ENCODE data around the gene C1orf21.

C1orf21 gene

DNA sequence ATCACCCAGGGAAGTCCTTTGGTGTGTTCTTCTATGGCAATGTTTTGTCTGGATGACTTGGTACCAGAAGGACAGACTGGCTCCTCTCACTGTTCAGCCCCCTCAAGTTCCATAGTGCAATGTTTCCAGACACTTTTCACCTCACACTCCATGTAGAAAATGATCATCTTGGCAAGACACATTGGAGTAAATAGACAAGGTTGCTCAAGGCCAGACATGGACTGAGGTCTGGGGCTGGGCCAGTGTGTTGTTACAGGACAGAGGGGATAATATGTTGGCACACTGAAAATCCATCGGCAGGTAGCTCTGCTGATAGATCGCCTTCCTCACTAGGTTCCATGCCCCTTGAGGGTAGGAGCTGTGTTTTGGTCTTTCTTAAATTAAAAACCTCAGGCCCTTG is 51.5 kb downstream of the C1orf21 start:
- Histone ChIP-seq H2AFZ (no peak overlapping the region), H3K79me2 (no peaks in the 10 kb centered on the region), H3K4me3 (ENCODE audit: low read depth, low read length) (no peak overlapping the region), H3K9ac (no peak overlapping the region), H3K4me2 (ENCODE audit: low read length) (no peak overlapping the region), H3K27me3 (ENCODE audit: control insufficient read depth, insufficient read depth, low read length) (no peaks in the 10 kb centered on the region), H3K36me3 (ENCODE audit: control insufficient read depth, insufficient read depth, low read length) (no peaks in the 10 kb centered on the region), H3K4me1 (no peaks in the 10 kb centered on the region), H3K27ac (no peak overlapping the region), H3K9me3 (ENCODE audit: control insufficient read depth, low read length) (no peaks in the 10 kb centered on the region)
- TF ChIP-seq, protein P1, sequence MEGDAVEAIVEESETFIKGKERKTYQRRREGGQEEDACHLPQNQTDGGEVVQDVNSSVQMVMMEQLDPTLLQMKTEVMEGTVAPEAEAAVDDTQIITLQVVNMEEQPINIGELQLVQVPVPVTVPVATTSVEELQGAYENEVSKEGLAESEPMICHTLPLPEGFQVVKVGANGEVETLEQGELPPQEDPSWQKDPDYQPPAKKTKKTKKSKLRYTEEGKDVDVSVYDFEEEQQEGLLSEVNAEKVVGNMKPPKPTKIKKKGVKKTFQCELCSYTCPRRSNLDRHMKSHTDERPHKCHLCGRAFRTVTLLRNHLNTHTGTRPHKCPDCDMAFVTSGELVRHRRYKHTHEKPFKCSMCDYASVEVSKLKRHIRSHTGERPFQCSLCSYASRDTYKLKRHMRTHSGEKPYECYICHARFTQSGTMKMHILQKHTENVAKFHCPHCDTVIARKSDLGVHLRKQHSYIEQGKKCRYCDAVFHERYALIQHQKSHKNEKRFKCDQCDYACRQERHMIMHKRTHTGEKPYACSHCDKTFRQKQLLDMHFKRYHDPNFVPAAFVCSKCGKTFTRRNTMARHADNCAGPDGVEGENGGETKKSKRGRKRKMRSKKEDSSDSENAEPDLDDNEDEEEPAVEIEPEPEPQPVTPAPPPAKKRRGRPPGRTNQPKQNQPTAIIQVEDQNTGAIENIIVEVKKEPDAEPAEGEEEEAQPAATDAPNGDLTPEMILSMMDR (IDR thresholded peaks at IDR 0.05) = no peak

DNA sequence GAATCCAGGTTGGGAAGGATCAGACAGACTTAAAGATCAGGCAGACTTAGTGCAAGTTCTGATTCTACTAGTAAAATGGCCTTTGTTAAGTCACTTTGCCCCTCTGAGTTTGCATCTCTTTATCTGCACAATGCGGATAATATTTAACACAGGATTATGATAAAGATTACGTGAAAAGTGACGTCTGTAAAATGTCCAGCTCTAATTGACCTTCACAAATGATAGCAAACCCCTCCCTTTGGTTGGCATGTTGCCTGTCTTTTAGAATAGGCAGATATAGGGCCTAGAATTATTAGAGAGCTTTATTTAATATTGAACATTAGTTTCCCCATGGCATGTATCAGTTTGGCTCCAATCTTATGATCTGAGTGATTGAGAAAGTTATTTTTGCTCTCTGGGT is 55.4 kb downstream of the C1orf21 start:
- H2AFZ ChIP-seq = no peak overlapping the region
- peaks cover 2% of the 10 kb centered on the region for H3K4me1 ChIP-seq
- no peaks in the 10 kb centered on the region for H3K36me3 ChIP-seq (ENCODE audit: control insufficient read depth, insufficient read depth, low read length)
- H3K79me2 ChIP-seq = no peaks in the 10 kb centered on the region
- H3K4me2 ChIP-seq (ENCODE audit: low read length) = no peak overlapping the region
- no peak overlapping the region for H3K27ac ChIP-seq
- H3K9me3 ChIP-seq (ENCODE audit: control insufficient read depth, low read length) = no peaks in the 10 kb centered on the region
- H3K9ac ChIP-seq = no peak overlapping the region
- no peaks in the 10 kb centered on the region for H3K27me3 ChIP-seq (ENCODE audit: control insufficient read depth, insufficient read depth, low read length)
- TF ChIP-seq, protein P1 (IDR thresholded peaks at IDR 0.05) = no peak
- no peak overlapping the region for H3K4me3 ChIP-seq (ENCODE audit: low read depth, low read length)

DNA sequence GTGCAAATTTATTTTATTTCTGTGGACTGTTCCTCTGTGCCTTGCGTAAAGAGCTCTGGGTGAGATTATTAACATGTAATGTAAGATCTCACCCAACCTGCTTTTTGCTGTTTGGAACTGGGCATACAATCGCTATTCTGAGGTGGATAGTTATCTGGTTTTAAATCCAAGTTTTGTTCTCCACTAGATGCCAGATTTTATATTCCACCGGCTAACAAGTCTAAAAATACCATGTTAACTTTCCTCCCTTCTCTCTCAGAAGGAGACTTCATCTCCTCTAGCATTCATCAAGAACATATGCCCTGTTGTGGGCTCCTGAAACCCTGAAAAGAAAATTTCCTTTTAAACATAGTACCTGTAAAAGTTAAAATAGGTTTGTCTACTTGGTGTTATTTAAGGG is 56.4 kb downstream of the C1orf21 start:
- no peak overlapping the region for H3K4me3 ChIP-seq (ENCODE audit: low read depth, low read length)
- TF ChIP-seq, protein P1 (IDR thresholded peaks at IDR 0.05) = no peak

DNA sequence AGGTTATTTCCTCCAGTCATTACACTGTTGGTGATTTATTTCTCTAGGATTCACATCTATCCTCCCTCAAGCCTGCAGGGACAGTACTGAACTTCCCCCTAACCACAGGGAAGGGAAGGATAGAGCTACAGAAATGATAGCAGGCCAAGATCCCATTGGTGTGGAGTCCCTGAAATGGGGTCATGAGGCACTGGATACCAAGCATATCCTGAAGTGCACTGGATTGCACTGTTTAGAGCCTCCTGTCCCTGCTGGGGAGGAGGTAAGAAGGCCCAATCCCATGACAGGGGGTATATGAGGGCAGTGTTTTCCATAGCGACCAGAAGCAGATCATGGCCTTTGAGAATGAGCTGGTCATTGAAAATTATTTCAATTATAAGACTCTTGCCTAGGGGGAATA is 56.8 kb downstream of the C1orf21 start:
- H2AFZ ChIP-seq = no peak overlapping the region
- no peaks in the 10 kb centered on the region for H3K79me2 ChIP-seq
- H3K9ac ChIP-seq = no peak overlapping the region
- no peaks in the 10 kb centered on the region for H3K36me3 ChIP-seq (ENCODE audit: control insufficient read depth, insufficient read depth, low read length)
- H3K27me3 ChIP-seq (ENCODE audit: control insufficient read depth, insufficient read depth, low read length) = no peaks in the 10 kb centered on the region
- H3K4me3 ChIP-seq (ENCODE audit: low read depth, low read length) = no peak overlapping the region
- no peaks in the 10 kb centered on the region for H3K9me3 ChIP-seq (ENCODE audit: control insufficient read depth, low read length)
- peaks cover 2% of the 10 kb centered on the region for H3K4me1 ChIP-seq
- H3K27ac ChIP-seq = no peak overlapping the region
- TF ChIP-seq, protein P1 (IDR thresholded peaks at IDR 0.05) = no peak
- H3K4me2 ChIP-seq (ENCODE audit: low read length) = no peak overlapping the region

More for the DNA sequence above, 56.4 kb downstream of the C1orf21 start:
- Histone ChIP-seq H3K36me3 (ENCODE audit: control insufficient read depth, insufficient read depth, low read length) (no peaks in the 10 kb centered on the region), H2AFZ (no peak overlapping the region), H3K27me3 (ENCODE audit: control insufficient read depth, insufficient read depth, low read length) (no peaks in the 10 kb centered on the region), H3K79me2 (no peaks in the 10 kb centered on the region), H3K9me3 (ENCODE audit: control insufficient read depth, low read length) (no peaks in the 10 kb centered on the region), H3K4me2 (ENCODE audit: low read length) (no peak overlapping the region), H3K4me1 (peaks cover 2% of the 10 kb centered on the region), H3K27ac (no peak overlapping the region), H3K9ac (no peak overlapping the region)

DNA sequence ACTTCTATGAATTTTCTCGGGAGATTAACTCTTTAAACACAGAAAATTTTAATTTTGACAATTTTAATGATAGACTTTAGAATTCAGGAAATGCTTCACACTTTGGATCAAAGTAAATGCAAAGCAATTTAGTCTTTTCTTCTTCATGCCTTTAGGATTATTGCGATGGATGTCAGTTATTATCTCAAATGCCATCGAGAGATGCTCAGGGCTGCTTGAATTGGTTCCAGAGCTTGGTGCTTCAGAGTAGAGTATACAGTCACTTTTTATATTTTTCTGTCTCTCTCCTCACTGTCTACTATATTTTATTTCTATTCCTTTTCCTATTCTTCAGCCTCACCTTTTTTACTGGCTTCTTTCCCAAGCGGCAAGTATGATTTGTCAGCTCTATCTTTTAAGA is 59.2 kb downstream of the C1orf21 start:
- Histone ChIP-seq H3K27ac (no peak overlapping the region), H3K79me2 (no peaks in the 10 kb centered on the region), H3K9me3 (ENCODE audit: control insufficient read depth, low read length) (no peaks in the 10 kb centered on the region), H3K4me3 (ENCODE audit: low read depth, low read length) (no peak overlapping the region), H3K27me3 (ENCODE audit: control insufficient read depth, insufficient read depth, low read length) (no peaks in the 10 kb centered on the region), H3K4me2 (ENCODE audit: low read length) (no peak overlapping the region), H3K4me1 (peaks cover 2% of the 10 kb centered on the region), H3K9ac (no peak overlapping the region), H3K36me3 (ENCODE audit: control insufficient read depth, insufficient read depth, low read length) (no peaks in the 10 kb centered on the region), H2AFZ (no peak overlapping the region)
- TF ChIP-seq, protein P1 (IDR thresholded peaks at IDR 0.05) = no peak

Data from parathyroid adenoma (tissue), 2 donors.